ENCODE data around the gene PIAS1.

- TF ChIP-seq CTCF (IDR thresholded peaks at IDR 0.05): no peak
- TF ChIP-seq POLR2A (IDR thresholded peaks at IDR 0.05): no peak
Observed at GRCh38 chr15:68096099-68096498, 42.0 kb downstream of the PIAS1 start.
